Measurements from ENCODE around the gene UMODL1. TPM values are rescaled to one million over a fixed set of nuclear protein-coding genes. Genes with fewer than 3 reads are reported as not detected.

The UMODL1 gene
- total and polyA plus RNA-seq, 2 donors (not counting 3 experiments of a cell fraction or from before 2014, with no cell fraction given) = not detected

- POLR2A ChIA-PET = no interaction called here
- DNase-seq (ENCODE audit: low read depth, low spot score) (no peak), FAIRE-seq (no peak)
- Histone ChIP-seq H3K9me3 (replicated peaks; ENCODE audit: control insufficient read depth, insufficient read depth, low read length) (no peaks in the 10 kb centered on the region), H3K4me3 (replicated peaks in 1 of 3; ENCODE audit: insufficient read depth in 1 of 3, low read depth in 1 of 3, low read length in 3 of 3) (no peak overlapping the region), H4K20me1 (replicated peaks; ENCODE audit: control insufficient read depth, extremely low read depth, insufficient read depth, low read length) (no peaks in the 10 kb centered on the region), H3K79me2 (ENCODE audit: control insufficient read depth, insufficient read depth, low read length) (no peaks in the 10 kb centered on the region), H3K36me3 (ENCODE audit: control insufficient read depth in 2 of 2, extremely low read depth in 1 of 2, insufficient read depth in 2 of 2, low read length in 2 of 2) (no peaks in the 10 kb centered on the region), H3K9ac (replicated peaks; ENCODE audit: extremely low read depth, insufficient read depth, low read length) (no peak overlapping the region), H3K9me1 (replicated peaks; ENCODE audit: control insufficient read depth, extremely low read depth, insufficient read depth, low read length) (no peaks in the 10 kb centered on the region), H3K27ac (ENCODE audit: insufficient read depth, low read depth, low read length) (no peak overlapping the region), H3K27me3 (ENCODE audit: control insufficient read depth in 2 of 2, insufficient read depth in 2 of 2, low read length in 2 of 2) (no peaks in the 10 kb centered on the region), H3K4me1 (ENCODE audit: control insufficient read depth, extremely low read depth, insufficient read depth, low read length) (peaks cover 5% of the 10 kb centered on the region), H2AFZ (ENCODE audit: low read depth, low read length) (no peak overlapping the region), H3K4me2 (ENCODE audit: insufficient read depth, low read length) (no peak overlapping the region)
- CTCF ChIA-PET = interaction anchor here (1.3 kb wide), 1 partner anchor 65 kb away, joined by 3 read pairs; no protein-coding TSS in a partner anchor
- TF ChIP-seq MAX (IDR thresholded peaks at IDR 0.05; ENCODE audit: insufficient read depth, insufficient read length) (no peak), CTCF (IDR thresholded peaks at IDR 0.05; ENCODE audit: extremely low read depth in 1 of 2, insufficient read depth in 1 of 2, low read depth in 1 of 2, low read length in 2 of 2) (no peak), GATA2 (IDR thresholded peaks at IDR 0.05; ENCODE audit: insufficient read depth, insufficient read length, low read depth, low read length) (no peak), JUN (IDR thresholded peaks at IDR 0.05; ENCODE audit: borderline replicate concordance, insufficient read depth, insufficient read length, low read depth) (no peak), POLR2AphosphoS5 (IDR thresholded peaks at IDR 0.05; ENCODE audit: insufficient read depth, low read depth, low read length) (no peak)
- dilution Hi-C loops (cut with MboI; ENCODE audit: extremely low pct_ligation_motif_present, low sequenced_read_pairs) = no loop called here
- intact Hi-C loops (cut with micrococcal nuclease) = no loop called here
- no TSS peak for BruUV-seq (replicated peaks)
Measured at GRCh38 chr21:42042651-42043050, 28.5 kb upstream of the UMODL1 start.

Measured in endothelial cell of umbilical vein (primary cell).